H9 (cell line): ENCODE measurements around the gene TMEM248. TPM values are rescaled to one million over a fixed set of nuclear protein-coding genes. Genes with fewer than 3 reads are reported as not detected.

ENCODE experiments used
- DNase-seq: peaks from one replicate; pipeline ENCODE4 v3.0.0-alpha.2; 2017
- H2AFZ ChIP-seq: one replicate; pipeline ENCODE4 v1.6.1; 2013; ENCODE audit warnings: mild to moderate bottlenecking, low read length, control low read depth, moderate library complexity
- H2AK5ac ChIP-seq: 2 replicates; pipeline ENCODE4 v1.6.1; 2013; ENCODE audit warnings: low read length, control low read depth, mixed read lengths; ENCODE audit not compliant: insufficient read length
- H2BK120ac ChIP-seq: one replicate; pipeline ENCODE4 v1.6.1; 2013; ENCODE audit warnings: low read depth, mild to moderate bottlenecking, low read length, control low read depth, inconsistent platforms; ENCODE audit not compliant: poor library complexity, severe bottlenecking
- H2BK12ac ChIP-seq: 2 replicates; pipeline ENCODE4 v1.6.1; 2013; ENCODE audit warnings: low read length, control low read depth, mixed read lengths, low read depth; ENCODE audit not compliant: insufficient read length
- H2BK15ac ChIP-seq: 2 replicates; pipeline ENCODE4 v1.6.1; 2013; ENCODE audit warnings: low read depth, low read length, control low read depth
- H2BK20ac ChIP-seq: one replicate; pipeline ENCODE4 v1.6.1; 2013; ENCODE audit warnings: low read depth, mild to moderate bottlenecking, low read length, control low read depth, inconsistent platforms; ENCODE audit not compliant: poor library complexity, severe bottlenecking
- H2BK5ac ChIP-seq: 2 replicates; pipeline ENCODE4 v1.6.1; 2013; ENCODE audit warnings: low read length, control low read depth, mixed read lengths; ENCODE audit not compliant: insufficient read length
- H3K14ac ChIP-seq: 2 replicates; pipeline ENCODE4 v1.6.1; 2013; ENCODE audit warnings: low read length, control low read depth; ENCODE audit not compliant: insufficient read depth
- H3K18ac ChIP-seq: 2 replicates; pipeline ENCODE4 v1.6.1; 2013; ENCODE audit warnings: low read depth, mild to moderate bottlenecking, mixed read lengths, low read length, control low read depth; ENCODE audit not compliant: insufficient read length
- H3K23ac ChIP-seq: 2 replicates; pipeline ENCODE4 v1.6.1; 2013; ENCODE audit warnings: low read length, control low read depth, mixed read lengths, low read depth; ENCODE audit not compliant: insufficient read length
- H3K23me2 ChIP-seq: 2 replicates; pipeline ENCODE4 v1.6.1; 2013; ENCODE audit warnings: low read depth, mild to moderate bottlenecking, mixed read lengths, low read length, control low read depth; ENCODE audit not compliant: insufficient read length, poor library complexity, severe bottlenecking
- H3K27ac ChIP-seq: 2 replicates; pipeline ENCODE4 v1.5.1; 2013; ENCODE audit warnings: low read length, control low read depth, mixed read lengths, low read depth; ENCODE audit not compliant: insufficient read length
- H3K27me3 ChIP-seq: 2 replicates; pipeline ENCODE4 v1.6.1; 2013; ENCODE audit warnings: low read length, control low read depth, inconsistent platforms; ENCODE audit not compliant: insufficient read depth
- H3K4ac ChIP-seq: 2 replicates; pipeline ENCODE4 v1.6.1; 2013; ENCODE audit warnings: low read depth, mild to moderate bottlenecking, control low read depth, inconsistent platforms, low read length, moderate library complexity
- H3K4me1 ChIP-seq: 2 replicates; pipeline ENCODE4 v1.6.1; 2013; ENCODE audit warnings: low read length, control low read depth, inconsistent platforms; ENCODE audit not compliant: insufficient read depth
- H3K4me2 ChIP-seq: 2 replicates; pipeline ENCODE4 v1.6.1; 2013; ENCODE audit warnings: low read length, control low read depth, mixed read lengths; ENCODE audit not compliant: insufficient read length, insufficient read depth
- H3K56ac ChIP-seq: 2 replicates; pipeline ENCODE4 v1.6.1; 2013; ENCODE audit warnings: low read depth, mild to moderate bottlenecking, mixed read lengths, low read length, control low read depth; ENCODE audit not compliant: insufficient read length
- H3K79me1 ChIP-seq: 2 replicates; pipeline ENCODE4 v1.6.1; 2013; ENCODE audit warnings: low read depth, mild to moderate bottlenecking, moderate library complexity, low read length, control low read depth, inconsistent platforms; ENCODE audit not compliant: insufficient read depth, poor library complexity, severe bottlenecking
- H3K79me2 ChIP-seq: 2 replicates; pipeline ENCODE4 v1.6.1; 2013; ENCODE audit warnings: low read length, control low read depth, inconsistent platforms; ENCODE audit not compliant: insufficient read depth
- H3K9ac ChIP-seq: 2 replicates; pipeline ENCODE4 v1.6.1; 2013; ENCODE audit warnings: low read length, control low read depth, mixed read lengths; ENCODE audit not compliant: insufficient read length; ENCODE audit errors: extremely low read depth
- H3K9me3 ChIP-seq: one replicate; pipeline ENCODE4 v1.6.1; 2013; ENCODE audit warnings: low read depth, low read length, inconsistent platforms; ENCODE audit not compliant: control insufficient read depth
- H3T11ph ChIP-seq: one replicate; pipeline ENCODE4 v1.6.1; 2013; ENCODE audit warnings: mild to moderate bottlenecking, low read length, control low read depth, inconsistent platforms
- H4K20me1 ChIP-seq: one replicate; pipeline ENCODE4 v1.6.1; 2013; ENCODE audit not compliant: control insufficient read depth, insufficient read length, insufficient read depth
- H4K5ac ChIP-seq: 2 replicates; pipeline ENCODE4 v1.6.1; 2013; ENCODE audit warnings: low read depth, mild to moderate bottlenecking, mixed read lengths, low read length, control low read depth; ENCODE audit not compliant: insufficient read length
- H4K8ac ChIP-seq: replicated peaks from 2 replicates; pipeline ENCODE4 v1.6.1; 2013; ENCODE audit warnings: low read length, control low read depth, mixed read lengths, low read depth; ENCODE audit not compliant: insufficient read length
- H4K91ac ChIP-seq: 2 replicates; pipeline ENCODE4 v1.6.1; 2013; ENCODE audit warnings: low read depth, mild to moderate bottlenecking, moderate library complexity, mixed read lengths, low read length, control low read depth; ENCODE audit not compliant: insufficient read length
- H3K27ac Mint-ChIP-seq, 3 experiments: 2 replicates in 2 of 3; 3 replicates in 1 of 3; pipeline ENCODE4 v1.8.0; 2020 to 2021; ENCODE audit warnings: mixed read lengths in 3 of 3, mild to moderate bottlenecking in 1 of 3, moderate library complexity in 1 of 3
- H3K27me3 Mint-ChIP-seq: 2 replicates; pipeline ENCODE4 v1.8.0; 2021; ENCODE audit warnings: low read depth, mild to moderate bottlenecking, moderate library complexity, mixed read lengths
- H3K36me3 Mint-ChIP-seq, 3 experiments: 2 replicates in 2 of 3; 3 replicates in 1 of 3; pipeline ENCODE4 v1.8.0; 2020 to 2021; ENCODE audit warnings: low read depth in 3 of 3, mixed read lengths in 3 of 3; ENCODE audit not compliant: insufficient read depth in 1 of 3
- H3K4me1 Mint-ChIP-seq, 2 experiments: 2 replicates each; pipeline ENCODE4 v1.8.0; 2020; ENCODE audit warnings: mixed read lengths in 2 of 2
- H3K4me3 Mint-ChIP-seq, 2 experiments: 2 replicates in 1 of 2; 3 replicates in 1 of 2; pipeline ENCODE4 v1.8.0; 2020 to 2021; ENCODE audit warnings: mild to moderate bottlenecking in 2 of 2, mixed read lengths in 2 of 2, moderate library complexity in 1 of 2
- H3K9me3 Mint-ChIP-seq, 2 experiments: 2 replicates in 1 of 2; 3 replicates in 1 of 2; pipeline ENCODE4 v1.8.0; 2020; ENCODE audit warnings: mild to moderate bottlenecking in 2 of 2, mixed read lengths in 2 of 2, moderate library complexity in 1 of 2
- WGBS: extraction: QIAGEN DNeasy Blood & Tissue Kit; methylation state at CpG from one replicate; pipeline ENCODE4 v1.1.7; 2013; ENCODE audit warnings: missing lambda C conversion rate, low lambda C conversion rate, mixed read lengths; ENCODE audit not compliant: insufficient read length; ENCODE audit errors: extremely low coverage; 5-methylcytosine and 5-hydroxymethylcytosine counted together
- total RNA-seq: library from RNA; stranded (reverse); gene quantifications from 2 replicates; pipeline ENCODE4 v1.2.1, GENCODE V29; 2021
- TF ChIP-seq, protein P1 (sequence below): fragments of 200-600 bp; sonication (generic); conservative IDR thresholded peaks from 3 replicates; pipeline ENCODE4 v1.8.0; 2021; ENCODE audit warnings: antibody characterized with exemption, mild to moderate bottlenecking

TMEM248 gene
- total RNA-seq, 1 experiment from 2014 or later, result 74.2 TPM

DNA sequence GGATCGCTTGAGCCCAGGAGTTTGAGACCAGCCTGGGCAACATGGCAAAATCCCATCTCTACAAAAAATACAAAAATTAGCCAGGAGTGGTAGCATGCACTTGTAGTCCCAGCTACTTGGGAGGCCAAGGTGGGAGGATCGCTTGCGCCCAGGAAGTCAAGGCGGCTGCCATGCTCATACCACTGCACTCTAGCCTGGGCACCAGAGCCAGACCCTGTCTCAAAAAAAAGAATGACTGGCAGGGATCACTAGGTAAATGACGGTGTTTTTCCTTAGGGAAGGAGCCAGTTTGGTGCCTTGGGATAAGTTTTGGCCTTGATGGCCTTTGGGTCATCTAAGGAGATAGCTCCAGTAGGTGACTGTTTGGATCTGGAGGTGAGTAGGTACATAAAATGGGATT, 8.9 kb downstream of the TMEM248 start:
- Histone ChIP-seq H3K27ac (no peak overlapping the region), H3K4me2 (no peak overlapping the region), H3K79me2 (peaks cover 29% of the 10 kb centered on the region; the same call in 1 of the 2 replicates)

More for the DNA sequence above, 8.9 kb downstream of the TMEM248 start:
- Histone ChIP-seq H2BK15ac (no peak overlapping the region), H2BK12ac (no peak overlapping the region), H3K27me3 (no peaks in the 10 kb centered on the region), H3K9me3 (no peaks in the 10 kb centered on the region), H4K91ac (no peak overlapping the region), H4K5ac (no peak overlapping the region), H4K8ac (no peak overlapping the region), H3K23me2 (no peaks in the 10 kb centered on the region), H2BK120ac (no peak overlapping the region), H2BK5ac (no peak overlapping the region), H4K20me1 (no peaks in the 10 kb centered on the region), H3K9ac (no peak overlapping the region), H3T11ph (no peak overlapping the region), H2AFZ (no peak overlapping the region), H3K14ac (no peak overlapping the region), H3K4ac (no peak overlapping the region), H3K4me1 (peaks cover 2% of the 10 kb centered on the region; the same call in 1 of the 2 replicates), H2AK5ac (no peak overlapping the region), H2BK20ac (no peak overlapping the region), H3K79me1 (peaks cover 5% of the 10 kb centered on the region), H3K18ac (no peak overlapping the region), H3K23ac (no peak overlapping the region), H3K56ac (no peak overlapping the region)
- Mint-ChIP-seq H3K27ac (peak overlapping the region; percentile 32 to 81 (median 62); a peak in 6 of 7 replicates), H3K9me3 (no peaks in the 10 kb centered on the region), H3K4me3 (0 out of 5 replicates have a peak overlapping the region, but pooled peaks of 1 of the 2 experiments have one; percentile 5), H3K27me3 (no peaks in the 10 kb centered on the region), H3K4me1 (peaks cover 19 to 31% of the 10 kb centered on the region in 2 experiments), H3K36me3 (peaks cover 2 to 19% (median 14%) of the 10 kb centered on the region in 3 experiments; a peak in 6 of 7 replicates)
- TF ChIP-seq, protein P1, sequence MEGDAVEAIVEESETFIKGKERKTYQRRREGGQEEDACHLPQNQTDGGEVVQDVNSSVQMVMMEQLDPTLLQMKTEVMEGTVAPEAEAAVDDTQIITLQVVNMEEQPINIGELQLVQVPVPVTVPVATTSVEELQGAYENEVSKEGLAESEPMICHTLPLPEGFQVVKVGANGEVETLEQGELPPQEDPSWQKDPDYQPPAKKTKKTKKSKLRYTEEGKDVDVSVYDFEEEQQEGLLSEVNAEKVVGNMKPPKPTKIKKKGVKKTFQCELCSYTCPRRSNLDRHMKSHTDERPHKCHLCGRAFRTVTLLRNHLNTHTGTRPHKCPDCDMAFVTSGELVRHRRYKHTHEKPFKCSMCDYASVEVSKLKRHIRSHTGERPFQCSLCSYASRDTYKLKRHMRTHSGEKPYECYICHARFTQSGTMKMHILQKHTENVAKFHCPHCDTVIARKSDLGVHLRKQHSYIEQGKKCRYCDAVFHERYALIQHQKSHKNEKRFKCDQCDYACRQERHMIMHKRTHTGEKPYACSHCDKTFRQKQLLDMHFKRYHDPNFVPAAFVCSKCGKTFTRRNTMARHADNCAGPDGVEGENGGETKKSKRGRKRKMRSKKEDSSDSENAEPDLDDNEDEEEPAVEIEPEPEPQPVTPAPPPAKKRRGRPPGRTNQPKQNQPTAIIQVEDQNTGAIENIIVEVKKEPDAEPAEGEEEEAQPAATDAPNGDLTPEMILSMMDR, result no peak
- no CpG with 5 or more reads among the region's 5 CpGs for WGBS
- DNase-seq, result no peak
